ELR (cell line): ENCODE data around the gene SCAF8.

Experiments
- DNase-seq: peaks from one replicate; pipeline ENCODE4 v3.0.0-alpha.2; 2015; ENCODE audit warnings: low read depth

The SCAF8 gene

DNA sequence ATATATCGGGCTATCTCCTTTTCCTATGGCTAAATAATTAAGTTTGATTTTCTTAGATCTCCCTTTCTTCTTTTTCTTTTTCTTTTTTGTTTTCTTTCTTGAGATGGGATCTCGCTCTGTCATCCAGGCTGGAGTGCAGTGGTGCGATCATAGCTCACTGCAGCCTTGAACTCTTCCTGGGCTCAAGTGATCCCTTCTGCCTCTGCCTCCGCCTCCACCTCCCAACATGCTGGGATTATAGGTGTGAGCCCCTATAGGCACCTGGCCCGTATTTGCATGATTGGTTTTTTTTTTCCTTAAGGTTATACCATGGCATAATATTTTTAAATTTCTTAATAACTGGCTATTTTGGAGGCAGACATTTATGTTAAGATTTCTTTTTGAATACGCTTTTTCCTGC is 106.3 kb downstream of the SCAF8 start:
- DNase-seq, result no peak

DNA sequence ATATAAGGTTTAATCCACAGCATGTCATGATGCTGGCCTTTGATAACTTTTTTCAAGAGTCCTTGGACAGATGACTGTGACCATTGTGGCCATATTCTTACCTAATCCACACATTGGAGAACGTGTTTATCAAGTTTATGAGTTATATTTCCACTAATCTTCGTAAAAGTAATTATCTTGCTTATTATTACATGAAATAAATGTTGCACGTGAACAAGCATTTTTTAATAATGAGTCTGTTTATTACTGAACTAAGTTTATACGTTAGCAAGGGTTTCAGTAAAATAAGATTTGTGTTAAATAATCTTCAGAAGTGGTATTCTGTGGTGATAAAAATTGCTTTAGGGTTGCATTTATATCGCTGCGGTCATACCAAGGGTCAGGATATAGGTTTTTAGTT is 107.1 kb downstream of the SCAF8 start:
- DNase-seq, result no peak

DNA sequence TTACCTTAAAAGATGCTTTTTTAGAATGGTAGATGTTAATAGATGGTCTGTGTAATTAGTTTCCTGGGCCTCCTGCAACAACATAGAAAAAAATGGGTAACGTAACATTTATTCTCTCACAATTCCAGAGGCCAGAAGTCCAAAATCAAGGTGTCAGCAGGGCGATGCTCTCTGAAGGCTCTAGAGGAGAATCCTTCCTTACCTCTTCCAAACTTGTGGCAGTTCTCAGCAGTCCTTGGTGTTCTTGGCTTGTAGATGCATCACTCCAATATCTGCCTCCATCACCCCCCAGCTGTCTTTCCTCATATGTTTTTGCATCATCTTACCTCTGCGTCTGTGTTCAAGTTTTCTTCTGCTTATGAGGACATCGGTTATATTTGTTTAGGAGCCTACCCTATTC is 107.9 kb downstream of the SCAF8 start:
- DNase-seq, result no peak

DNA sequence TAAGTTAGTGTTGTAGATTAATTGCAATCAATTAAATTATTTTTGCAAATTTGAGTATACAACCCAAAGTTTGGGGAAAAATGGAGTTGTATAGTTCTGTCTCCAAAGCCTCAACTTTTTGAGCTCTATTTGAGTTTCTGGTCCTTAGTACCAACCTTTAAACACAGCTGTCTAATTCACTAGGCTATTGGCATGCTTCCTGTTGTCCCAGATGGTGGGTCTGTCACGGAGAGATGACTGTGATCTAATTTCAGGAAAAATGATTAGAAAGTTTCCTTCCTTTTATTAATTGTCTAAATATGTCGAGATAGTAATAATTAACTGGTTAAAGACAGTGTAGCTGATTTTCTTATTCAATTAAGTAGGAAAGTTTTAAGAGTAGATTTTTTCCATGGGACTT is 109.6 kb downstream of the SCAF8 start:
- no peak for DNase-seq

DNA sequence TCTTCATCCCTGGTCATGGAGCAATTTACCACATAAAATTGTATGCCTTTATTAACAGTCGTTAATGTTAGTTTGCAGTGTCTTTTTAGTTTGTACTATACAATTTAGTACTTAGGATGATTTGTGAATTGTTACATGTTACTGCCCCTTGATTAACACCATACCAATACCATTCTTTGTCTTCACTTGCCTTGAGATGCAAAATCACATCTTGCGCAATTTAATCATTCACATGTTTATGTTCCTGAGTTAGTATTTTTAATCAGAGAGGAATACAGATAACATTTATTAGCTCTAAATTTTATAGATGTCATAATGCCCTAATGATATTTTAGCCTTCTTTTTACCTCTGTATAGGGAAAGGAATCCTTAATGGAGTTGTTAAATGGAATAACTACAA is 114.1 kb downstream of the SCAF8 start:
- DNase-seq, result no peak

DNA sequence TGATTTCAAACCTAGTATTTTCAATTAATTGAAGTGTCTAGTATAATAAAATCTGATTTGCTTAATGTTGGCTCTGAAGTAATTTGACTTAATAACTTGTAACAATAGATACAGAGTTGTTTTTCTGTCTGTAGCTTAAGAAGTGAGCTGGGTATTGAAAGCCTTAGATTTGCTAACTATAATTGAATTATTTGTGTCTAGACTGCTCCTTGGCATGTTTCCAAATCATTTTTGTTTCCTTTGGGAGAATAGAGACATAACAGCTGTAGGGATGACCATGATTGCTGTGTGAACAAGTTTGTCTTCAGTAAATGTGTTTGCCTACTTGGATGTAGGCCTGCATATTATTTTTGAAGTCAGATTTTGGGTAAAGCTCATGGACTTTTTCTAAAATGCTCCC is 115.4 kb downstream of the SCAF8 start:
- no peak for DNase-seq

DNA sequence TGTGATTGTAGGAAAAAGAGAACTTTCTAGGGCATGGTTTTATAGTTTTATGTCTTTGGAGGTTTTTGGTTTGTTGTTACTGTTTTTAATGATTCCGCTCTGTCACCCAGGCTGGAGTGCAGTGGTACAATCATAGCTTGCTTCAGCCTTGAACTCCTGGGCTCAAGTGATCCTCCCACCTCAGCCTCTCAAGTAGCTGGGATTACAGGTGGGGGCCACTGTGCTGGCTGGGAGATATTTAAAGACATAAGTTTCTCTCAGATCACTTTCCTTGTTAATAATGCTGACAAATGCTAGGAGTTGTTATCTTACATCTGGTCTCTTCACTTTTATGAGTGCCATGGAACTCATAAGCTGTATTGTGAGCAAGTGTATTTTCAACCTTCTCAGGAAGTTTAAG is 116.3 kb downstream of the SCAF8 start:
- DNase-seq, result no peak

GRCh38 chr6:154852687-154853086 is 119.5 kb downstream of the SCAF8 start:
- peak; percentile 38 for DNase-seq

GRCh38 chr6:154857529-154857928 is 124.3 kb downstream of the SCAF8 start:
- DNase-seq, result no peak

GRCh38 chr6:154861825-154862224 is 128.6 kb downstream of the SCAF8 start:
- no peak for DNase-seq

DNA sequence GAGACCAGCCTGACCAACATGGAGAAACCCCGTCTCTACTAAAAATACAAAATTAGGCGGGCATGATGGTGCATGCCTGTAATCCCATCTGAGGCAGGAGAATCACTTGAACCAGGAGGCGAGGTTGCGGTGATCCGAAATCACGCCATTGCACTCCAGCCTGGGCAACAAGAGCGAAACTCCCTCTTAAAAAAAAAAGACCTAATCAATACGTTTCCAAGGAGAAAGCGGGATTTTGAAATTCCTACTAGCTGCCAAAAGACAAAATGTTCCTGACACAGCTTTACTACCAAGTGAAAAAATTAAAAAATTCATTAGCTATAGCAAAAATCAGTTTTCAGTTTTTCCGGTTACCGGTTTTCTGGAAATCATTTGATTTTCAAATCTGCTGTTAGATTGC is 129.3 kb downstream of the SCAF8 start:
- no peak for DNase-seq

DNA sequence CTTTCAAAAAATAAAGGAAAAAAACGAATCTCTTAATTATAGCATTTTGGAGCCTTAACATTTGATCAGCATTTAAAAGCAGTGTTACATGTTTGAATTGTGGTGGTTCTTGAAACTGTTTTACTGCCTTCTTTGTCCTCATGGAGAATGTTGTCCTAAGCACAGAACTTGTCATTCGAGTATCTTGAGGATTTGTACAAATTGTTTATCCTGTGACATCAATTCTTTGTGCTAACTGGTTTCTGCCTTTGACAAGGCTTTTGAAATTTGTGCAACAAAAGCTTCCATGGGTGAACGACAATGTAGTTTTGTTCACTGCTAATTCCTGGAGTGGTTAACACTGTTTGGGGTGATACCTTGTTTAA is 130.8 kb downstream of the SCAF8 start:
- DNase-seq, result no peak

DNA sequence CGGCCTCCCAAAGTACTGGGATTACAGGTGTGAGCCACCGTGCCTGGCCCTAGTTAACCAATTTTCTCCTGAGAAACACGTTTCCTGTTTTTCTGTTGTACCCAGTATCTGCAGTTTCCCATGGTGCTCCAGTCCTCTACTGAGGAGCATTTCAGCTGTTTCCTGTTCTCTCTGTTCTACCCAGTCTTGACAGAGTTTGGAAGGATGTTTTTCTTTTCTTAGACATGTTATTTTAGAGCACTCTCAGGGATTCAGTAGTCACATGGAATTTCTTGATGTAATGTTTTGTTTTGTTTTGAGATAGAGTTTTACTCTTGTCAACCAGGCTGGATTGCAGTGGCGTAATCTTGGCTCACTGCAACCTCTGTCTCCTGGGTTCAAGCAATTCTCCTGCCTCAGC is 132.1 kb downstream of the SCAF8 start:
- no peak for DNase-seq

DNA sequence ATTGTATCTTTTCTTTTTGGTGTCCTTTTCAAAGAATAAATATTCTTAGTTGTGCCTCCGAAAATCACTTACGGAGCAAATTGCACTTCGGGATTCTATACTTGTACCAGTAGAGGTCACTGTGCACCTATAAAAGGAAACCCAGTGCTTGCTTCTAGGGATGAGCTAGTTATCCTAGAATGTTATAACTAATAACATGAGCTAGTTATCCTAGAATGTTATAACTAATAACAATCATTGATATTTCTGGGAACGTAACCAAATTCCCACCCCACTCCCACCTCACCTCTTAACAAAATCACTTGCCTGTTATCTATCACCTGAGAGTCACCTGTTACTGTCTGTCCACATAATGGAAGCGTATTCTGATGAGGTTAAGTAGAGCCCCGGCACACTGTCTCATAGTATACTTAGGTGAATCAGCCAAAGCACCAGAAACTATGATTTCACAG is 135.0 kb downstream of the SCAF8 start:
- peak; percentile 73 for DNase-seq

DNA sequence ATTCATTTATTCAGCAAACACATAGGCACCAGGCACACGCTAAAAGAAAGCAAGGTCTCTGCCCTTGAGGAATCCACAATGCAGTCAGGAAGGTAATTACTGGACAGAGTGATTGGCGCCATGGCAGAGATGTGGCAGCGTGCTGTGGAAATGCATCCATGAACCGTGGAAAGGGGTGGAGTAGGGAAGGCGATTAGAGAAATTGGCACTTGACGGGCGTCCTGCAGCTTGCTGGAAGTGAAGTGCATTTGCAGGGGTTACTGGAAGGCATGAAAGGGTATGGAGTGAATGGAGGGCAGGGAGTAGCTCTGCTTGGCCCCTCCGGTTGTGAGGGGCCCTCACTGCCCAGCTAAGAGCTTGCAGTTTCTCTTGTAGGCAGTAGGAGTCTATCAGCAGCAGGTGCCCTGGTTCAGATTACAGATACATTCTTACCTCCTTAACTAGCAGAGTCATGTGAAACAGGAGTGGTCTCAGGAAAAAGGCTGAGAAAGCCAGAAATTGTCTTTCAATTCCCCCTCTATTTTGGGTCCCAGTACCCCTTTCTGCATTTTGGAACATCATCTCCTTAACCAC is 139.4 kb downstream of the SCAF8 start:
- no peak for DNase-seq

- no peak for DNase-seq
Observed at GRCh38 chr6:154873546-154873945, 140.3 kb downstream of the SCAF8 start.

GRCh38 chr6:154874773-154875592 is 141.8 kb downstream of the SCAF8 start:
- no peak for DNase-seq

DNA sequence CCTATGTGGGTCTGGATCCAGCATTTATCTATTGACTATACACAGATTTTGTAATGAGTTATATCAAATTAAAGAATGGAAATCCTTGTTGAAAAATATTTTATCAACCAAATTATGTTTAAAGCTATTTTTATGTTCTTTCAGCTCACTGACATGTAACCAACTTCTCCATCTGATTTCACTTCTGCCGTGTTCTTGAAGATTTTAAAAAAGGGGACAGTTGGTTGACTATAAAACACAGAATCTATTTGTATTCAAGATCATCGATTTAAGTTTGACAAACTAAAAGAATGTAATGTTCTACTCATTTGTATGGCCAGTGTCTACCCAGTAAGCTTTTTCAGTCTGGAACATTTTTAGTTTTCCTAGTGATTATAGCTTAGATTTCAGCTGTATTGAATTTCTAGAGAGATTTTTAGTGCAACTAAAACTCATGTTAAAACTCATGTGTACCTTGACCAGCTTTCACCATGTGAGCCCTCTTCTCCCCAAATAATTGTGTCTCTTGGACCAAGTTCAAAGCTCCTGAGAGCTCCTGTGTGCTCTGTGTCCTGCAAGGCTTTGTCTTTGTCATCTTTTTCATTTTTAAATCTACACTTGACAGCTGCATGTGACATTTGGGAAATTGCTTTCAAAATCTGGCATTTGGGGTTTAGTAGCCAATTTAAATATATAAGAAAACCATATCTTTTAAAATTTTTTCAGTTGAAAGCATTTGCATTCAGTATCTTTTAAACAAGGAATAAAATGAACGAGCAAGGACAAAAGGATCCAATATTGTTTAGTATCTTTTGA is 143.5 kb downstream of the SCAF8 start:
- DNase-seq, result no peak

- DNase-seq, result peak; percentile 34
Observed at GRCh38 chr6:154878871-154879491, 145.8 kb downstream of the SCAF8 start.

- no peak for DNase-seq
Observed at GRCh38 chr6:154882107-154882506, 148.9 kb downstream of the SCAF8 start.
